H1 (cell line): Measurements from ENCODE around the gene NRDE2. TPM values are rescaled to one million over a fixed set of nuclear protein-coding genes. Genes with fewer than 3 reads are reported as not detected.

ENCODE experiments used
- TBP ChIP-seq: IDR thresholded peaks from 2 replicates; pipeline ENCODE4 v1.6.1; 2011; ENCODE audit warnings: low read depth, low read length, improper control_type of control experiment
- polyA plus RNA-seq, 7 experiments: library from polyadenylated mRNA; depleted of rRNA in 3 of 7; stranded (reverse) in 5 of 7; unstranded in 2 of 7; fragments of >200 nt in 5 of 7; fragments of 200-250 nt in 2 of 7; gene quantifications; 1 replicate in 5 of 7; 2 replicates in 1 of 7; 4 replicates in 1 of 7; pipeline versions ENCODE4 v1.2.1 to v1.2.3, GENCODE V29; 2011 to 2013; ENCODE audit warnings: missing spikeins in 2 of 7, mixed read lengths in 2 of 7
- total RNA-seq: library from RNA; stranded (reverse); fragmentation: NEBNext Ultra II Directional; extraction: Animal tissue kit (Norgen Biotek cat#: 25700); gene quantifications from 2 replicates; pipeline ENCODE4 v1.2.1, GENCODE V29; 2021

Gene NRDE2
- total and polyA plus RNA-seq, 2 of the 8 experiments (the other 6 are each of a cell fraction or from before 2014, with no cell fraction given): 4.9 to 12.1 TPM

DNA sequence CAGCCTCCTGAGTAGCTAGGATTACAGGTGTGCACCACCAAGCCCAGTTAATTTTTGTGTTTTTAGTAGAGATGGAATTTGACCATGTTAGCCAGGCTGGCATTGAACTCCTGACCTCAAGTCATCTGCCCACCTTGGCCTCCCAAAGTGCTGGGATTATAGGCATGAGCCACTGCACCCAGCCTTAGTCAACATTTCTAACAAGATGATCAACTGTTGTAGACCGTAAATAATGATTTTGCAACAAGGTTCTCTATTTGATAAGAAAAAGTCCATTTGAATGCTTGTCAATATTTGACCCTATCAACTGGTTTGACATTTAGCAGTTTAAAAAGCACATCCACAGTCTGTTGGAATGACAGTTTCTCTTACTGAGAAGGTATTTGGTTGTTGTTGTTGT lies 25.2 kb upstream of the NRDE2 start (continued):
- TF ChIP-seq TBP: no peak
